AG10803 (cell line): Measurements from ENCODE around the gene PRR30.

Source experiments
- DNase-seq: peaks from one replicate; pipeline ENCODE4 v3.0.0; 2010; ENCODE audit warnings: low read depth
- H3K4me3 ChIP-seq: 2 replicates; pipeline ENCODE4 v1.5.1; 2011; ENCODE audit warnings: mild to moderate bottlenecking, low read length, control low read depth
- CTCF ChIP-seq: conservative IDR thresholded peaks from 2 replicates; pipeline ENCODE4 v1.5.1; 2011; ENCODE audit warnings: mild to moderate bottlenecking, low read length, control low read depth, inconsistent platforms

PRR30 gene

GRCh38 chr2:27164960-27165763 is 26.0 kb upstream of the PRR30 start:
- DNase-seq = no peak
- TF ChIP-seq CTCF = no peak
- no peak overlapping the region for H3K4me3 ChIP-seq

- DNase-seq = no peak
- no peak overlapping the region for H3K4me3 ChIP-seq
- no peak for TF ChIP-seq CTCF
These were observed 23.2 kb upstream of the PRR30 start for GRCh38 chr2:27162151-27163121.

- H3K4me3 ChIP-seq = no peak overlapping the region
- TF ChIP-seq CTCF = no peak
- no peak for DNase-seq
These were observed 21.0 kb upstream of the PRR30 start for GRCh38 chr2:27160191-27160590.

GRCh38 chr2:27159271-27159670 is 20.1 kb upstream of the PRR30 start:
- no peak for TF ChIP-seq CTCF

GRCh38 chr2:27158468-27158867 is 19.3 kb upstream of the PRR30 start:
- no peak overlapping the region for H3K4me3 ChIP-seq
- no peak for DNase-seq
- no peak for TF ChIP-seq CTCF

More at GRCh38 chr2:27159271-27159670, 20.1 kb upstream of the PRR30 start:
- no peak overlapping the region for H3K4me3 ChIP-seq
- no peak for DNase-seq

- no peak overlapping the region for H3K4me3 ChIP-seq
- no peak for TF ChIP-seq CTCF
- no peak for DNase-seq
These were observed 15.9 kb upstream of the PRR30 start for GRCh38 chr2:27155069-27155520.
